NCI-H69 (cell line): ENCODE measurements around the gene HS3ST5.
"Not testable (repeated sequence)": the region's sequence is repeated elsewhere in the genome, so short reads cannot be mapped to it uniquely, and the experiment has no call there.

ENCODE experiments used
- DNase-seq: peaks from one replicate; lab custom pipeline; 2025; lab: John Stamatoyannopoulos, UW

HS3ST5 gene

DNA sequence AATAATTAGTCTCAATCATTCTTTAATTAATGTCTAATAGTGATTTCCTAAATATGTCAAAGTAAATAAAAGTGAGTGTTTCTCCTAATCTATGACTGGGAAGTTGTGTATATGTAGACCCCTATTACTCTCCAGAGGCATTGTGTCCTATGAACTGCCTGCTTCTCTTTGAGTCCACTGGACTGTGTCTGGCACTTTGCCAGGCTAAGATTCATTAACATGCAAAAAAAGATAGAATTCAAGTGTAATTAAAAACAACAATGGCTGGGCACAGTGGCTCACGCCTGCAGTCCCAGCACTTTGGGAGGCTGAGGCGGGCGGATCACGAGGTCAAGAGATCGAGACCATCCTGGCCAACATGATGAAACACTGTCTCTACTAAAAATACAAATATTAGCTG lies 298.3 kb downstream of the HS3ST5 start:
- peak; percentile 9 for DNase-seq

GRCh38 chr6:114042267-114043016 lies 300.4 kb downstream of the HS3ST5 start:
- no peak for DNase-seq

- no peak for DNase-seq
These were observed 302.0 kb downstream of the HS3ST5 start for GRCh38 chr6:114040871-114041270.

GRCh38 chr6:114039841-114040240 lies 303.0 kb downstream of the HS3ST5 start:
- DNase-seq: no peak

DNA sequence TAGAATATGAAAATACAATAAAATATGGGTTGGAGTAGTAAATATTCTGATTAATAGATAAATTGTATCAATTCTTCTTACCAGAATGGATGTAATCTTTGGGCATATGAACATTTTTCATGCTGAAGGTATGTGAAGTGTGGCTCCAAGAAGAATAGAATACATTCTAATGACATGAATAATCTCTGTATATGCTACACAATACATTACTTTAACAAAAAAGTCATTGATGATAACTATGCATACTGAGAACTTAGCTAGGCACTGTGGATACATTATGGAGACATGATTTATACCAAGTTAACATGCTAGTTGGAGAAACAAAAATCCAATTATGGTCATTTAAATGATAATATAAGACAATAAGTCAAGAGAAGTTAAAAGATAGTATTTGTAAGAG lies 309.2 kb downstream of the HS3ST5 start:
- DNase-seq: no peak

GRCh38 chr6:114032721-114033120 lies 310.1 kb downstream of the HS3ST5 start:
- DNase-seq: no peak

- no peak for DNase-seq
These were observed 312.1 kb downstream of the HS3ST5 start for GRCh38 chr6:114030767-114031166.

- peak; percentile 5 for DNase-seq
These were observed 318.1 kb downstream of the HS3ST5 start for GRCh38 chr6:114024746-114025145.

- DNase-seq: no peak
These were observed 322.6 kb downstream of the HS3ST5 start for GRCh38 chr6:114020196-114020595.

DNA sequence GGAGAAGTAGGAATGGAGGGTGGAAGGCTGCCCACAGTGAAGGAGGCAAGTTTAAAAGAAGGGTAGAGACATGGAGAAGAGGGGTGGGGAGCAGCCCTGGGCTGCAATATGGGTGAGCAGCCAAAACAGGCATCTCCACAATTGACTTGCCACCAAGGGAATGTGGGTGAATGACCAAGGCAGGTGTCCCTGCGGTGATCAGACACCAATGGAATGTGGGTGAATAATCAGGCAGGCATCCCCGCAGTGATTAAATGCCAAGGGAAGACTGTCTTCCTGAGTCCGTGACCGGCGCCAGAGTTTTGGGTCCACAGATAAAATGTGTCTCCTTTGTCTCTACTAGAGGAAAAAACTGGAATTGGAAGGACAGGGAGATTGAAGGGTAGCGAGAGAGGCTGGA lies 325.7 kb downstream of the HS3ST5 start:
- not testable (repeated sequence) for DNase-seq

DNA sequence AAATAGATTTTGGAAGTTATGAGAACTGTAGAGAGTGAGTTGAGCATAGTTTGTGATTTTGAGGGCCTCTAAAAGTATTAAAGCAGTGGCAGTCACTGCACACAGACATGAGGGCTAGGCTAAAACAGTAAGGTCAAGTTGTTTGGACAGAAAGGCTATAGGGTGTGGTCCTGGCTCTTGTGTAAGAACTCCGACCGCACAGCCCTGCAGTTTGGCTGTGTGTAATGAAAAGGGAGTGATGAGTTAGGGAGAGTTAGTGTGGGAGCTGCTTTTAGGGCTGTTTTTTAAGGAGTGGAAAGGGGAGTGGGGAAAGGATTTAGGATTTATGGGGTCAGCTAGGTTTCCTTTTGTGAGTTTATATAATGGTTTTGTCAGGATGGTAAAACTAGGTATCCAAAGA lies 328.7 kb downstream of the HS3ST5 start:
- not testable (repeated sequence) for DNase-seq

- DNase-seq: not testable (repeated sequence)
These were observed 331.3 kb downstream of the HS3ST5 start for GRCh38 chr6:114011486-114011885.

GRCh38 chr6:114010540-114010939 lies 332.3 kb downstream of the HS3ST5 start:
- no peak for DNase-seq

DNA sequence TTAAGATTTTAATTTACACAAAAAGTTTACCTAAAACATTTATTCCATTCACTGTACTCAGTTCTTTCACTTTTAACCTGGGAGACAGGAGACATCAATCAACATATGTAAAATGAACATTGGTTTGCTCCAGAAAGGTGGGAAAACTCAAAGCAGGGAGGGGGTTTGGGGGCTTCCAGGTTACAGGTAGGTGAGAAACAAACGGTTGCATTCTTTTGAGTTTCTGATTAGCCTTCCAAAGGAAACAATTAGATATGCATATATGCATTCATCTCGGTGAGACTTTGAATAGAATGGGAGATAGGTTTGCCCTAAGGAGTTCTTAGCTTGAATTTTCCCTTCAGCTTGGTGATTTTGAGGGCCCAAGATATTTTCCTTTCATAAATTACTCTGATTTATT lies 333.6 kb downstream of the HS3ST5 start:
- DNase-seq: no peak

DNA sequence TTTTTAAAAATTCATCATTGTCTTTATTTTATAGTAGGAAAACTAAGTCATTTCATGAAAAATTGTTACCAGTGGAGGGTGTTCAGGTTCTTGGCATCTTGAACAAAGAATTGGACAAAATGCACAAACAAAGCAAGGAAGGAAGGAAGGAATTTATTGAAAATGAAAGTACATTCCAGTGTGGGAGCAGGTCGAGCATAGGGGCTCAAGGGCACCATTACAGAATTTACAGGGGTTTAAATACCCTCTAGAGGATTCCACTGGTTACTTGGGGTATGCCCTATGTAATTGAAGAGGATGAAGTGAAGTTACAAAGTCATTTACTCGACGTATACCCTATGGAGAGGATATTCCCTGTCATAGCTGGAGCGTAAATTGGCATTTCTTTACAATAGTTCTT lies 334.5 kb downstream of the HS3ST5 start:
- DNase-seq: no peak

GRCh38 chr6:114007516-114007915 lies 335.3 kb downstream of the HS3ST5 start:
- DNase-seq: no peak
